HG03442 (cell line): Measurements from ENCODE around the gene SASH1.
"Not testable (repeated sequence)": the region's sequence is repeated elsewhere in the genome, so short reads cannot be mapped to it uniquely, and the experiment has no call there.

Source experiments
- ATAC-seq: cut with Tn5 transposase; IDR thresholded peaks from one replicate; pipeline ENCODE4 v1.9.1; 2021; ENCODE audit warnings: mild to moderate bottlenecking, moderate library complexity; ENCODE audit not compliant: unreplicated experiment

Gene SASH1

DNA sequence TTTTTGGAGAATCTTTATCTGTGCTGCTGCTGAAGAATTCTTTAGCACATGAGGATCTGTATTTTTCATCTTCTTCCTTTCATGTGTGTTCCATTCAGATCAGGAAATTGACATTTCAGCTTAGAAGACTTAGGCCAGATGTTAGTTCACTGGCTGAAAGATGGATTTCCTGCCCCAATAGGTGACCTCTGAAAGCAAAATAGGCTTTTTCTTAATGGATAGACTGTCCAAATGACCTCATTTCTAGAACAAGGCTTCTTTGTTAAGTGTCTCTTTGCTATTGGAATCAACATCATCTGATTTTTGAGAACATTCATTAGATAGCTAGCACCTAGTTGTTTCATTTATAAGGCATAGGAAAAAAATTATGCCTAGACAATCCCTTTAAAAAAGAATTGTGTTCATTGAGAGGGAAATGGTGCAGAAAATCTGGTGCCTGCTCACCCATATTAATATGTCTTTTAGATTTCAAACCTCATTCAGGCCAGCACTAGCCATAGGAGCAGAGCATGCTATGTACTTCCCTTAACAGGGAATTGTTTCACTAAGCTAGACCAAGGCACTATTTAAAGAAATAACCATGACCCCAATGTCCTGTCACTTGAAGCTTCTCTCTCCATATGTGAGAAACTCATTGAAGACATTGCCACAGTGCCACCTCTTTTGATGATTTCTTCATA, 13.6 kb upstream of the SASH1 start:
- ATAC-seq = no peak

DNA sequence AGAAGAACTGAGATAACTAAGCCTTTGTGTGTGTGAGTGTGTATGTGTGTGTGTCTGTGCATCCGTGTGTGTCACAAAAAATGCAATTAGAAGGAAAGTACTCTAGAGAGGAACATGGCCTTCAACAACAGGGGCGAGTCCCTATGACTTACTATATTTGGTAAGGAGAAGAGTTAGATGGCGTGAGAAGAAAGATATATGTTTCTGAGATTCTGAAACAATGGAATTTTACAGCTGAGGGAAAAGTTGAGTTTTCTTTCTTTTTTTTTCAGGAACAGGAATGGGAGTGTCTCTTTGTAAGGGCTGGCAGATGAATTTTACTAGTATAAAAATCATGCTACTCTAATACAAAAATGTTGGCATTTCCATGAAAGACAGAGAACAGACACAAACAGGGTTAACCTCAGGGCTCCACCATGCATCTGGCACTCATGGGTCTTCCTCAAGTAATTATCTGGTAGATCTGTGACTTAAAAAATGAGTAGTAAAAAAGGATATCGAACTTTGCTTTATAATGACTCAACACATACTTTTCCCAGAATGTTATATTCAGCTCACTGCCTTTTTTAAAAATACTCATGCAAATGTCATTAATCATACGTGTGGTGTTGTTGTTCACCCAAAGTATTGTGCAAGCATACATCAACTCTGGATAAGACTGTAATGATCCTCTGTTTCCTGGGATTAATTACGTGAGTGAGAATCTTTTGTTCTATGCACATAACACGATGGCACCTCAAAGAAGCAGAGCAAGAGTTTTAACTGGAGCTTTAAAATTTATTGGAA, 12.8 kb upstream of the SASH1 start:
- no peak for ATAC-seq

DNA sequence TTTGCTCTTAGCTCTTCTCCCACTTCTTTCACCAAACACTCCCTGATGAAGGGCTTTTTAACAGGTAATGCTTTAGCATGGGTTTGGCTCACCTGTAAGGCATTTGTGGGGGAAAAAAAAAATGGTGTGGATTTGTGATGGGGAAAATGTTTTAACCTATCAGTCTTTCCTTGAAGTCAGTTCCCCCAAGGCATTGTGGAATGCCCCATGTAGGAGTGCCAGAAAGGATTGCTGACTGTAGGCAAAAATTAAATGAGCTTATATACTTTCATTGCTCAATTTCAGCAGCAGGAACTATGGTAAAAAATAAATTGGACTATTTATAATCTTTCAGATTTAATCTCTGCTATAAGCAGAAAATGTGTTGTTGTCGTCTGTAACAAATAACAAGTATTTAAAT, 10.6 kb upstream of the SASH1 start:
- ATAC-seq = no peak

DNA sequence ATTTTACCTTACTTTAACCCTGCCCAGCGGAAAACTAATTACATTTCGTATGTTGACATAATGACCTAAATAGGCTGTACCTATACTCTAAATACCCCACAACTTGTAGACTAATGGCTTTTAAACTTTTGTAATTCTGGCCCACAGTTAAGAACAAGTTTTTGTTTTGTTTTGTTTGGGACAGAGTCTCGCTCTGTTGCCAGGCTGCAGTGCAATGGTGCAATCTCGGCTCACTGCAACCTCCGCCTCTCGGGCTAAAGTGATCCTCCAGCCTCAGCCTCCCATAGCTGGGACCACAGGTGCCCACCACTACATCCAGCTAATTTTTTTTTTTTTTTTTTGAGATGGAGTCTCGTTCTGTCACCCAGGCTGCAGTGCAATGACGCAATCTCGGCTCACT, 5.7 kb upstream of the SASH1 start:
- no peak for ATAC-seq

DNA sequence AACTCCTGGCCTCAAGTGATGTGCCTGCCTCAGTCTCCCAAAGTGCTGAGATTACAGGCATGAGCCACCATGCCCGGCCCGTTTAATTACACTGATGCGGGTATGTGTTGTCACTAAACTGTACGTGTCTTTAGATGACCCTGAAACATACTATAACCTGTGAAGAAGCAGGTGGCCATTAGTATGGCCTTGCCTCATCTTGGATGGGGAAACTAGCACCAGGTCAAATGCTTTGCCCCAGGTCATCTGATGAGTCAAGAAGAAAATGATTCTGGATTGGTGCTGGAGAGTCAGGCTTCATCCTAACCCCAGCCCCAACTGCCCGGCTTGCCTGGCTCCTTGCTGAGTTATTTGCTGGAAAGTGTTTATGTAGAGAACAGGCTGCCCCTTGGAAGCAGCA, 2.9 kb upstream of the SASH1 start:
- no peak for ATAC-seq

DNA sequence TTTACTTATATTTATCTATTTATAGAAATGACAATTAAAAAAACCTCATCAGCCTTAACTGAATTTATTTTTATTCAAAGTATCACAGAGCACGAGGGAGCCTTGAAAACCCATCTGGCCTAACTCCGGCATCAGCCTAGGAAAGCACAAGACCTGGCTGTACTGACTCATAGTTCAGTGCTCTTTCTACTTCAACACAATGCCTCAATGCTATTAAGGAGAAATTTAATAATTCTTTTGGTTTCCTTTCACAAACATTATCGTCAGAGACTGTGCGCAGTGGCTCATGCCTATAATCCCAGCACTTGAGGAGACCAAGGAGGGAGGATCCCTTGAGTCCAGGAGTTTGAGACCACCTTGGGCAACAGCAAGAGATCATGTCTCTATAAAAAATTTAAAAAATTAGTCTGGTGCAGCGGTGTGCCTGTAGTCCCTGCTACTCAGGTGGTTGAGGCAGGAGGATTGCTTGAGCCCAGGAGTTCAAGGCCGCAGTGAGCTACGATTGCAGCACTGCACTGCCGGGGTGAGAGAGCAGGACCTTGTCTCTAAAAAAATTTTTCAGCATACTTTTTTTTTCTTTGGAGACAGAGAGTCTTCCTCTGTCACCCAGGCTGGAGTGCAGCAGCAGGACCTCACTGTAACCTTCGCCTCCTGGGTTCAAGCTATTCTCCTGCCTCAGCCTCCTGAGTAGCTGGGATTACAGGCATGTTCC, 1.9 kb upstream of the SASH1 start:
- ATAC-seq = no peak

GRCh38 chr6:148342100-148342349, 613 bp upstream of the SASH1 start:
- no peak for ATAC-seq

- no peak for ATAC-seq
Measured at GRCh38 chr6:148343047-148343782, 577 bp downstream of the SASH1 start.

GRCh38 chr6:148345176-148345575, 2.5 kb downstream of the SASH1 start:
- no peak for ATAC-seq

DNA sequence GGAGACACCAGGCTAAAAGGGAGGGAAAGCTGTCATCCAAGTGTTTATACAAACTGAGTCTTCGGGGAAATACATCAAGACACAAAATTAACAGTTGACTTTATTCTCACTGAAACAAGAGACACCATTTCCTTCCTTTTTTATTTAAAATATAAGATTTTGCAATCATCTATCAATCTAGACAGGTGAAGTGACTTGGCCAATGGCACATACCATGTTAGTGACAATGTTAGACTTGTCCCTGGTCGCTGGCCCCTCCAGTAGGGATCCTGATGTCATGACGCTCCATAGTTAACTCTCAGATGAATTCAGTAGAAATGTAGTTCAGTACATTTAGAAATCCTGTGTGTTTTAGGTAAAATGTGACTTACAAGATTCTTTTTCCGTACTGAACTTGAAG, 2.9 kb downstream of the SASH1 start:
- no peak for ATAC-seq

- no peak for ATAC-seq
Measured at GRCh38 chr6:148346681-148347440, 4.2 kb downstream of the SASH1 start.

DNA sequence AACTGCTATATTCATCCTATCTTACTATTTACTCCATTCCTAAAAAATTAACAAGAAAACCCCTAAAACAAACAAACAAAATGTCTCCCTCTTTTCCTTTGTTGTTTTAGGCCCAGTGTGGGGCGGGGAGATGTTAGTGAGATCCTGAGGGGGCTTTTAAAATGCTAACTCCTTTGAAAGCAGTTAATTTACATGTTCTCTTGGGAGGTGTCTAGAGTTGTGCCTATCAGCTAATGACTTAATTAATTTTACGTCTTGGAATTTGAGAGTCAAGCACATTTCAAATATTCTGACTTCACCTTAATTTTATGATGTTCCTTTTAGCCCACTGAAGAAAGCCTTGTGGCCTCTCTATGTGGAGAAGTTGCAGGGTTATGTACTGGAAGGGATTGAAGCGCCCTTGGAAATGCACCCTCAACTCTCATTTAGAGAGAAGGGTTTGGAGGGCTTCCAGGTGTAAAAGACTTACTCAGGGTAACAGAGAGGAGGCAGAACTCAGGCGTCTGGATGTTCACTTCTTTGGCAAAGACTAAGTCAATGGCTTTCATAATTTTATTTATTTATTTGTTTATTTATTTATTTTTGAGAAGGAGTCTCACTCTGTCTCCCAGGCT, 4.9 kb downstream of the SASH1 start:
- ATAC-seq = no peak

DNA sequence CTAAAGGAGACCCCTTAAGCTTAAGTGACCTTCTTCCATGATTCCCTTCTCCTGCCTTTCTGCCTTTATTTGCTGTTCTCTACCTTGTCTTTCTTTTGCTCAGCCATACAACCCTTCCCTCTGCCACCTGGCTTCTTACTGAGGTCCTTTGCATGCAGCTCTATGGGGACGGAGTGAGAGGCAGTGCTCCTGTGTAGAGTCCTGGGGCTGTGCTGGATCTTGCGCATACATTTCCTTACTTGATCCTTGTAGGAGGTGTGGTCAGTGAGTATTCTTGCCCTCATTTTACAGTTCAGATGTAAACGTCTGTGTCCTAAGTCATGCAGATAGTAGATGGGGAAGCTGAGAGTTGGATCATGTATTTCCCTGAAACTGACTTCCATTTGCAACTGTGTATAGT, 5.7 kb downstream of the SASH1 start:
- no peak for ATAC-seq

DNA sequence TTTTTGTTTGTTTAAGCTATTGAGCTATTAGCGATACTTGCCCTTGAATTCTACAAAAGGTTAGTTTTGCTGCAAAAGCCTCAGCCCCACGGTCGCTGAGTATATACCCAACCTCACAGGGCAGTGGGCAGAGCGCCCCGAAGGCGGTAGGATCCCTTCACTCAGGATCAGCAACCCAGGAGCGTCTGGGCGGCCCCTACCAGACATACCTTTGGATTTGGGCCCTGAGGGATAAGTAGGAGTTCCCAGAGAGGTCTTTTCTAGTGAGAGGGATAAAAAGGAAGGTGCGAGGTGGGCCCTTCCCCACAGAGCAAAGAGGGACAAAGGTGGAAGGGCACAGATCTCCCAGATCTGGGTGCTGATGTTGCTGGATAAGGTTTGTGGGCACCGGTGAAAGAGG, 6.1 kb downstream of the SASH1 start:
- no peak for ATAC-seq

GRCh38 chr6:148349466-148349865, 6.8 kb downstream of the SASH1 start:
- no peak for ATAC-seq

DNA sequence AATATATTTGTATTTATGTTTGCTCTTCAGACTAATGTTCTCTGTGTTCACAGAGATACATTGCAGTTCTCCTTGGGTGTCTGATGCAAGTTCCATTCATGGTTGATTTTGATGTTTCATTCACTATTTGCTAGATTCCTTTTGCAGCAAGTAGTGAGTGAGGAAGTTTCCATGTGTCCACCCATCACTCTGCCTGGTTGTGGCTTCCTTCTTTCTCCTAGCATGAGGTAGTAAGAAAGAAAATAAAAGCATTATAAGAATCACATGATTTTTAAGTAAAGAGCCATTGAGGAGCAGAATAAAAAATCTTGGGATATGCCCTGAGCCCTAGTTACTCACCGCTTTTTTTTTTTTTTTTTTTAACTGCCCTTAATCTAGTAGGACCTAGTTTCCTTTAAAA, 8.7 kb downstream of the SASH1 start:
- no peak for ATAC-seq

DNA sequence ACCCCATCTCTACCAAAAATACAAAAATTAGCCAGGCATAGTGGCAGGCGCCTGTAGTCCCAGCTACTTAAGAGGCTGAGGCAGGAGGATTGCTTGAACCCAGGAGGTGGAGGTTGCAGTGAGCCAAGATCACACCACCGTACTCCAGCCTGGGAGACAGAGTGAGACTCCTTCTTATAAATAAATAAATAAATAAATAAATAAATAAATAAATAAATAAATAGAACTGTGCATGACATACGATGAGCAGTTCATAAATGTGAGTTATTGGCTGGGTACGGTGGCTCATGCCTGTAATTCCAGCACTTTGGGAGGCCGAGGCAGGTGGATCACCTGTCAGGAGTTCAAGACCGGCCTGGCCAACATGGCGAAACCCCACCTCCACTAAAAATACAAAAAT, 9.8 kb downstream of the SASH1 start:
- ATAC-seq = not testable (repeated sequence)

DNA sequence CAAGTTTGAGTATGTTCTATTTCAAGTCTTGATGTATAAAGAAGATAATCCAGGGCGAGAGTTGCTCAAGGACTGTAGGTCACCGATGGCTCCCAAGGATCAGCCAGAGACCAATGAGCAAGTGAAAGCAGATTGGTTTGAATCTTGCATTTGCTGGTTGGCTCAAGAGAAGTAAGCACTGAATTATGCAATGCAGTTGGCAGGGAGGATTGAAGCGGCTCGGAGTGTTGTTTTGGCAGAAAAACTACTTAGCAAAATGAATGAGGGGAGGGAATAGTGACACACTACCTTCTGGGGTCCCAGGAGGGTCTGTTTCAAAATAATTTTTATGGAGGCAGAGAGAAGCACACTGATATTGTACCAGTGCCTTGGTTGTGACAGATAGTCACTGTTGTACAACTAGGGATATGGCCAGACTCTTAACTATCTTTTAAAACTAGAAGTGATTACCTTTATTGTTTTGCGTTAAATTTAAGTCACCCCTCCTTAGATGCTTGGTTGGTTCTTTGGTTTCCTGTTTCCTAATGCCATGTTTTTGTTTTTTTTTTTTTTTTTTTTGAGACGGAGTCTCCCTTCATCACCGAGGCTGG, 15.7 kb downstream of the SASH1 start:
- ATAC-seq = no peak

- ATAC-seq = no peak
Measured at GRCh38 chr6:148359228-148359627, 16.6 kb downstream of the SASH1 start.
